Measurements from ENCODE around the gene RICTOR. TPM values are rescaled to one million over a fixed set of nuclear protein-coding genes. Genes with fewer than 3 reads are reported as not detected.

The RICTOR gene
- total and polyA plus RNA-seq, 9 of the 15 experiments (the other 6 are each of a cell fraction or from before 2014, with no cell fraction given) = 13.9 to 46.6 (median 22.6) TPM

GRCh38 chr5:38941912-38942311 lies 132.3 kb downstream of the RICTOR start (continued):
- TF ChIP-seq SRF (CRISPR knock-in tag; IDR thresholded peaks at IDR 0.05) (no peak), NR2C2 (CRISPR knock-in tag; IDR thresholded peaks at IDR 0.05) (no peak), NR2C2 (tag; IDR thresholded peaks at IDR 0.05) (no peak), ZBTB8A (IDR thresholded peaks at IDR 0.05; ENCODE audit: partially characterized antibody) (no peak), HNRNPH1 (optimal IDR thresholded peaks at IDR 0.05; ENCODE audit: low read depth, low read length) (no peak), PHB (CRISPR knock-in tag; IDR thresholded peaks at IDR 0.05) (no peak), ZBTB5 (IDR thresholded peaks at IDR 0.05) (no peak), ZNF449 (CRISPR knock-in tag; IDR thresholded peaks at IDR 0.05) (no peak), ZFP1 (CRISPR knock-in tag; IDR thresholded peaks at IDR 0.05) (no peak), STAT6 (CRISPR knock-in tag; IDR thresholded peaks at IDR 0.05) (no peak), ZBTB26 (CRISPR knock-in tag; IDR thresholded peaks at IDR 0.05) (no peak)
- TF ChIP-seq, protein P1, sequence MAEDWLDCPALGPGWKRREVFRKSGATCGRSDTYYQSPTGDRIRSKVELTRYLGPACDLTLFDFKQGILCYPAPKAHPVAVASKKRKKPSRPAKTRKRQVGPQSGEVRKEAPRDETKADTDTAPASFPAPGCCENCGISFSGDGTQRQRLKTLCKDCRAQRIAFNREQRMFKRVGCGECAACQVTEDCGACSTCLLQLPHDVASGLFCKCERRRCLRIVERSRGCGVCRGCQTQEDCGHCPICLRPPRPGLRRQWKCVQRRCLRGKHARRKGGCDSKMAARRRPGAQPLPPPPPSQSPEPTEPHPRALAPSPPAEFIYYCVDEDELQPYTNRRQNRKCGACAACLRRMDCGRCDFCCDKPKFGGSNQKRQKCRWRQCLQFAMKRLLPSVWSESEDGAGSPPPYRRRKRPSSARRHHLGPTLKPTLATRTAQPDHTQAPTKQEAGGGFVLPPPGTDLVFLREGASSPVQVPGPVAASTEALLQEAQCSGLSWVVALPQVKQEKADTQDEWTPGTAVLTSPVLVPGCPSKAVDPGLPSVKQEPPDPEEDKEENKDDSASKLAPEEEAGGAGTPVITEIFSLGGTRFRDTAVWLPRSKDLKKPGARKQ (CRISPR knock-in tag; IDR thresholded peaks at IDR 0.05) = no peak
- TF ChIP-seq, protein P2, sequence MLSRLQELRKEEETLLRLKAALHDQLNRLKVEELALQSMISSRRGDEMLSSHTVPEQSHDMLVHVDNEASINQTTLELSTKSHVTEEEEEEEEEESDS (CRISPR knock-in tag; IDR thresholded peaks at IDR 0.05) = no peak
